ENCODE measurements around the gene DPP4. TPM values are rescaled to one million over a fixed set of nuclear protein-coding genes. Genes with fewer than 3 reads are reported as not detected.

The DPP4 gene
- polyA plus RNA-seq, 3 donors: 0.46 TPM; not detected in 2

GRCh38 chr2:162086904-162087303, 12.9 kb upstream of the DPP4 start:
- Mint-ChIP-seq H3K27ac (no peak overlapping the region), H3K27me3 (ENCODE audit: low read depth in 3 of 3) (peaks cover 0 to 5% (median 2%) of the 10 kb centered on the region in 3 donors), H3K4me1 (no peaks in the 10 kb centered on the region), H3K36me3 (no peaks in the 10 kb centered on the region), H3K4me3 (no peak overlapping the region), H3K9me3 (peaks cover 0 to 3% (median 0%) of the 10 kb centered on the region in 7 donors)
- Histone ChIP-seq H3K9me3 (replicated peaks in 1 of 2; ENCODE audit: control insufficient read depth in 1 of 2, insufficient read depth in 1 of 2, low read length in 2 of 2) (no peaks in the 10 kb centered on the region), H4K20me1 (ENCODE audit: insufficient read depth, low read length) (no peaks in the 10 kb centered on the region), H3K9ac (ENCODE audit: insufficient read depth, low read length, poor library complexity, severe bottlenecking) (no peak overlapping the region), H3K27me3 (ENCODE audit: control insufficient read depth in 2 of 2, insufficient read depth in 2 of 2, low read length in 2 of 2) (no peaks in the 10 kb centered on the region), H3K79me2 (ENCODE audit: insufficient read depth, low read length) (no peaks in the 10 kb centered on the region), H3K4me1 (ENCODE audit: control insufficient read depth in 1 of 2, insufficient read depth in 2 of 2, low read length in 2 of 2) (no peaks in the 10 kb centered on the region), H3K27ac (ENCODE audit: low read depth in 1 of 2, low read length in 2 of 2) (no peak overlapping the region), H3K4me3 (replicated peaks in 1 of 3; ENCODE audit: low read depth in 2 of 3, low read length in 3 of 3) (no peak overlapping the region), H2AFZ (ENCODE audit: insufficient read depth, low read depth, low read length, poor library complexity, severe bottlenecking) (no peak overlapping the region), H3K4me2 (replicated peaks; ENCODE audit: extremely low read depth, low read length, poor library complexity, severe bottlenecking) (no peak overlapping the region), H3K36me3 (replicated peaks in 1 of 2; ENCODE audit: control insufficient read depth in 1 of 2, insufficient read depth in 2 of 2, low read length in 2 of 2) (no peaks in the 10 kb centered on the region)
- intact Hi-C loops (cut with micrococcal nuclease): no loop called here
- no peak for DNase-seq
- no peak for TF ChIP-seq CTCF (IDR thresholded peaks at IDR 0.05)
- WGBS (ENCODE audit: insufficient coverage): no CpG with 5 or more reads among the region's 2 CpGs

- no peak overlapping the region for H3K4me3 ChIP-seq (replicated peaks in 1 of 3; ENCODE audit: low read depth in 2 of 3, low read length in 3 of 3)
- intact Hi-C loops (cut with micrococcal nuclease): no loop called here
- H3K4me1 ChIP-seq (ENCODE audit: control insufficient read depth in 1 of 2, insufficient read depth in 2 of 2, low read length in 2 of 2): no peaks in the 10 kb centered on the region
- Mint-ChIP-seq H3K27me3 (ENCODE audit: low read depth in 3 of 3) (peaks cover 0 to 2% (median 2%) of the 10 kb centered on the region in 3 donors), H3K27ac (no peak overlapping the region), H3K9me3 (peaks cover 0 to 3% (median 0%) of the 10 kb centered on the region in 7 donors), H3K4me3 (no peak overlapping the region), H3K4me1 (no peaks in the 10 kb centered on the region), H3K36me3 (no peaks in the 10 kb centered on the region)
- no peak for TF ChIP-seq CTCF (IDR thresholded peaks at IDR 0.05)
- H3K9me3 ChIP-seq (replicated peaks in 1 of 2; ENCODE audit: control insufficient read depth in 1 of 2, insufficient read depth in 1 of 2, low read length in 2 of 2): no peaks in the 10 kb centered on the region
- no peak for DNase-seq
- no peak overlapping the region for H3K4me2 ChIP-seq (replicated peaks; ENCODE audit: extremely low read depth, low read length, poor library complexity, severe bottlenecking)
- no peaks in the 10 kb centered on the region for H3K36me3 ChIP-seq (replicated peaks in 1 of 2; ENCODE audit: control insufficient read depth in 1 of 2, insufficient read depth in 2 of 2, low read length in 2 of 2)
- no peaks in the 10 kb centered on the region for H3K79me2 ChIP-seq (ENCODE audit: insufficient read depth, low read length)
- no peak overlapping the region for H3K27ac ChIP-seq (ENCODE audit: low read depth in 1 of 2, low read length in 2 of 2)
- H3K27me3 ChIP-seq (ENCODE audit: control insufficient read depth in 2 of 2, insufficient read depth in 2 of 2, low read length in 2 of 2): no peaks in the 10 kb centered on the region
- no peaks in the 10 kb centered on the region for H4K20me1 ChIP-seq (ENCODE audit: insufficient read depth, low read length)
- H2AFZ ChIP-seq (ENCODE audit: insufficient read depth, low read depth, low read length, poor library complexity, severe bottlenecking): no peak overlapping the region
- 80% methylated on average over 1 of the region's 3 CpGs for WGBS (ENCODE audit: insufficient coverage)
- H3K9ac ChIP-seq (ENCODE audit: insufficient read depth, low read length, poor library complexity, severe bottlenecking): no peak overlapping the region
Observed at GRCh38 chr2:162085090-162085891, 11.3 kb upstream of the DPP4 start.

All from CD14-positive monocyte (primary cell).